Endothelial cell of umbilical vein (primary cell): ENCODE measurements around the gene NUDCD3. TPM values are rescaled to one million over a fixed set of nuclear protein-coding genes. Genes with fewer than 3 reads are reported as not detected.

Experiments used
- BruUV-seq: library from RNA; stranded (reverse); fragments of 400-500 nt; replicated peaks from 2 replicates; lab custom pipeline; 2021; lab: Mats Ljungman, UMichigan
- CTCF ChIA-PET: fragments of 300-600, 350-600 bp; sonication (Branson Sonifier 250); formaldehyde crosslinking; loops from one replicate; lab custom pipeline; 2021; ENCODE audit warnings: antibody characterized with exemption, inconsistent platforms; lab: Charles Lee
- POLR2A ChIA-PET: fragments of 300-600, 350-600 bp; sonication (Branson Sonifier 250); formaldehyde crosslinking; loops from one replicate; lab custom pipeline; 2021; ENCODE audit warnings: antibody characterized with exemption, inconsistent platforms; lab: Charles Lee
- DNase-seq: peaks from one replicate; pipeline ENCODE4 v3.0.0-alpha.2; 2011; ENCODE audit warnings: low read depth, low spot score
- FAIRE-seq: peaks from 2 replicates; lab custom pipeline; 2011; peaks lifted over from hg19 to GRCh38; lab: Jason Lieb, UNC
- H2AFZ ChIP-seq: 2 replicates; pipeline ENCODE4 v1.6.0; 2012; ENCODE audit warnings: low read depth, low read length, control low read depth, inconsistent platforms
- H3K27ac ChIP-seq: 2 replicates; pipeline ENCODE4 v1.5.1; 2011; ENCODE audit warnings: low read depth, mild to moderate bottlenecking, control low read depth, low read length, moderate library complexity; ENCODE audit not compliant: insufficient read depth
- H3K27me3 ChIP-seq, 2 experiments: 2 replicates each; pipeline versions ENCODE4 v1.6.0 to v1.6.1; 2011; ENCODE audit warnings: low read length in 2 of 2, mixed read lengths in 1 of 2; ENCODE audit not compliant: control insufficient read depth in 2 of 2, insufficient read depth in 2 of 2
- H3K36me3 ChIP-seq, 2 experiments: 2 replicates in 1 of 2; 3 replicates in 1 of 2; pipeline ENCODE4 v1.5.1; 2011; ENCODE audit warnings: low read length in 2 of 2, mild to moderate bottlenecking in 1 of 2, moderate library complexity in 1 of 2; ENCODE audit not compliant: control insufficient read depth in 2 of 2, insufficient read depth in 2 of 2; ENCODE audit errors: extremely low read depth in 1 of 2
- H3K4me1 ChIP-seq: 3 replicates; pipeline ENCODE4 v1.5.1; 2011; ENCODE audit warnings: mild to moderate bottlenecking, low read length; ENCODE audit not compliant: control insufficient read depth, insufficient read depth; ENCODE audit errors: extremely low read depth
- H3K4me2 ChIP-seq: 2 replicates; pipeline ENCODE4 v1.6.1; 2011; ENCODE audit warnings: low read length, control low read depth, mixed read lengths; ENCODE audit not compliant: insufficient read depth
- H3K4me3 ChIP-seq, 3 experiments: fragments of 200-600 bp in 1 of 3; sonication (generic), shearing (Covaris generic) in 1 of 3; replicated peaks in 1 of 3; 2 replicates each; pipeline ENCODE4 v1.5.1; 2011 to 2016; ENCODE audit warnings: control low read depth in 3 of 3, low read length in 3 of 3, mild to moderate bottlenecking in 2 of 3, inconsistent platforms in 1 of 3, low read depth in 1 of 3, moderate library complexity in 1 of 3; ENCODE audit not compliant: insufficient read depth in 1 of 3
- H3K79me2 ChIP-seq: 2 replicates; pipeline ENCODE4 v1.6.0; 2012; ENCODE audit warnings: low read length, inconsistent platforms; ENCODE audit not compliant: control insufficient read depth, insufficient read depth
- H3K9ac ChIP-seq: replicated peaks from 2 replicates; pipeline ENCODE3; 2011; ENCODE audit warnings: low read length, control low read depth; ENCODE audit not compliant: insufficient read depth; ENCODE audit errors: extremely low read depth
- H3K9me1 ChIP-seq: replicated peaks from 3 replicates; pipeline ENCODE4 v1.6.0; 2011; ENCODE audit warnings: mild to moderate bottlenecking, low read length; ENCODE audit not compliant: control insufficient read depth, insufficient read depth; ENCODE audit errors: extremely low read depth
- H3K9me3 ChIP-seq: replicated peaks from 2 replicates; pipeline ENCODE4 v1.5.1; 2012; ENCODE audit warnings: low read length, inconsistent platforms; ENCODE audit not compliant: control insufficient read depth, insufficient read depth
- H4K20me1 ChIP-seq: replicated peaks from 2 replicates; pipeline ENCODE3; 2011; ENCODE audit warnings: mild to moderate bottlenecking, low read length; ENCODE audit not compliant: control insufficient read depth, insufficient read depth; ENCODE audit errors: extremely low read depth
- CTCF ChIP-seq, 2 donors: IDR thresholded peaks; 1 replicate in 1 of 2; 2 replicates in 1 of 2; pipeline ENCODE4 v1.5.1; 2011; ENCODE audit warnings: low read length in 2 of 2, mild to moderate bottlenecking in 2 of 2, moderate library complexity in 2 of 2, control low read depth in 1 of 2, inconsistent platforms in 1 of 2, low read depth in 1 of 2; ENCODE audit not compliant: insufficient read depth in 1 of 2; ENCODE audit errors: extremely low read depth in 1 of 2
- FOS ChIP-seq: IDR thresholded peaks from 2 replicates; pipeline ENCODE4 v1.6.1; 2011; ENCODE audit warnings: mild to moderate bottlenecking, low read length, moderate library complexity, borderline replicate concordance; ENCODE audit not compliant: insufficient read depth
- JUN ChIP-seq: IDR thresholded peaks from 2 replicates; pipeline ENCODE4 v1.6.1; 2011; ENCODE audit warnings: borderline replicate concordance, low read depth; ENCODE audit not compliant: insufficient read length, insufficient read depth
- MAX ChIP-seq: IDR thresholded peaks from 2 replicates; pipeline ENCODE4 v1.6.1; 2011; ENCODE audit not compliant: insufficient read depth, insufficient read length
- dilution Hi-C: fragments of 300-500 bp; cut with MboI; formaldehyde crosslinking; loops from one replicate; pipeline ENCODE4 v1.15.0; 2019; ENCODE audit warnings: low sequenced_read_pairs; ENCODE audit not compliant: extremely low pct_ligation_motif_present
- intact Hi-C: fragments of 100-400 bp; cut with micrococcal nuclease; formaldehyde crosslinking; loops from one replicate; pipeline ENCODE4 v1.10.0; 2022
- polyA plus RNA-seq, 4 experiments: library from polyadenylated mRNA; depleted of rRNA in 3 of 4; stranded (reverse) in 3 of 4; unstranded in 1 of 4; fragments of >200 nt; gene quantifications; 2 replicates each; pipeline versions ENCODE4 v1.2.1 to v1.2.3, GENCODE V29; 2011 to 2012; ENCODE audit warnings: missing spikeins in 1 of 4
- total RNA-seq: library from RNA; stranded (reverse); gene quantifications from 2 replicates; pipeline ENCODE4 v1.2.3, GENCODE V29; 2021

The NUDCD3 gene
- total and polyA plus RNA-seq, 2 donors (not counting 3 experiments of a cell fraction or from before 2014, with no cell fraction given) = 50.6 to 137 TPM

- Histone ChIP-seq H3K79me2 (no peaks in the 10 kb centered on the region), H3K27ac (no peak overlapping the region), H3K36me3 (no peaks in the 10 kb centered on the region), H3K4me3 (no peak overlapping the region), H3K9me3 (no peaks in the 10 kb centered on the region), H4K20me1 (no peaks in the 10 kb centered on the region), H3K27me3 (peaks cover 7 to 8% of the 10 kb centered on the region in 2 experiments), H3K4me2 (no peak overlapping the region), H3K9ac (no peak overlapping the region), H3K9me1 (no peaks in the 10 kb centered on the region), H3K4me1 (no peaks in the 10 kb centered on the region), H2AFZ (no peak overlapping the region)
- DNase-seq (no peak), FAIRE-seq (no peak)
- intact Hi-C loops = no loop called here
- no TSS peak for BruUV-seq
- ChIA-PET CTCF (no interaction called here), POLR2A (no interaction called here)
- TF ChIP-seq MAX = no peak
- TF ChIP-seq CTCF (IDR thresholded peaks at IDR 0.05; ENCODE audit: extremely low read depth in 1 of 2, insufficient read depth in 1 of 2, low read depth in 1 of 2, low read length in 2 of 2) = no peak
- dilution Hi-C loops = no loop called here
Measured at GRCh38 chr7:44512736-44513135, 22.3 kb upstream of the NUDCD3 start.

- H3K9ac ChIP-seq = no peak overlapping the region
- no peak for DNase-seq
- peaks cover 8 to 10% of the 10 kb centered on the region in 2 experiments for H3K27me3 ChIP-seq
- intact Hi-C loops (no loop called here), dilution Hi-C loops (no loop called here)
- no peak overlapping the region for H3K4me2 ChIP-seq
- no peak overlapping the region for H3K4me3 ChIP-seq
- no peaks in the 10 kb centered on the region for H3K9me1 ChIP-seq
- POLR2A ChIA-PET = no interaction called here
- no TSS peak for BruUV-seq
- no peaks in the 10 kb centered on the region for H3K36me3 ChIP-seq
- CTCF ChIA-PET = interaction anchor here (0.8 to 1.2 kb wide), 2 partner anchors 10 to 53 kb away, joined by 3 to 4 read pairs; no protein-coding TSS in a partner anchor
- no peak overlapping the region for H3K27ac ChIP-seq
- H4K20me1 ChIP-seq = no peaks in the 10 kb centered on the region
- no peaks in the 10 kb centered on the region for H3K9me3 ChIP-seq
- TF ChIP-seq MAX = no peak
- no peak for TF ChIP-seq FOS
- TF ChIP-seq JUN = no peak
- H3K79me2 ChIP-seq = no peaks in the 10 kb centered on the region
- H2AFZ ChIP-seq = no peak overlapping the region
- no peaks in the 10 kb centered on the region for H3K4me1 ChIP-seq
- no peak for FAIRE-seq
Measured at GRCh38 chr7:44511863-44512468, 21.5 kb upstream of the NUDCD3 start.
